Stimulated activated CD4-positive, alpha-beta T cell treated with anti-CD3 and anti-CD28 coated beads, Interleukin-12 subunit alpha, Interleukin-12 subunit beta, amount 100 ng/mL, for 48 hours (primary cell): Measurements from ENCODE around the gene TTC27.
"Not testable (repeated sequence)": the region's sequence is repeated elsewhere in the genome, so short reads cannot be mapped to it uniquely, and the experiment has no call there.

Source experiments
- DNase-seq, 3 donors: peaks; one replicate each; pipeline ENCODE4 v3.0.0-alpha.2; 2020; ENCODE audit warnings: low read depth in 2 of 3, low spot score in 1 of 3

Gene TTC27

DNA sequence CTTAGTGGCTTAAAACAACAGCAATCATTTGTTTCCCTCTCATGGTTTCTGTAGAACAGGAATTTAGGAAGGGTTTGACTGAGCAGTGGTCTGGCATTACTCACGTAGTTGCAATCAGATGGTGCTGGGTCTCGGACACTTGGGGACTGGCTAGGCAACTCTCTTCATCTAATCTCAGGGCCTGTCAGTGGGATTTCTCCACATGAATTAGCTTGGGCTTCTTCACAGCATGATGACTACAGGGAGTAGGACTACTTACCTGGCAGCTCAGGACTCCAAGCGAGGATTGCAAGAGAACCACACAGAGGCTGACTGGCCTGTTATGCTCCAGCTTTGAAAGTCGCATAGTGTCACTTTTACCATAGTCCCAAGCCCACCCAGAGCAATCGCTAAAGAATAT, 125.1 kb downstream of the TTC27 start:
- no peak for DNase-seq

DNA sequence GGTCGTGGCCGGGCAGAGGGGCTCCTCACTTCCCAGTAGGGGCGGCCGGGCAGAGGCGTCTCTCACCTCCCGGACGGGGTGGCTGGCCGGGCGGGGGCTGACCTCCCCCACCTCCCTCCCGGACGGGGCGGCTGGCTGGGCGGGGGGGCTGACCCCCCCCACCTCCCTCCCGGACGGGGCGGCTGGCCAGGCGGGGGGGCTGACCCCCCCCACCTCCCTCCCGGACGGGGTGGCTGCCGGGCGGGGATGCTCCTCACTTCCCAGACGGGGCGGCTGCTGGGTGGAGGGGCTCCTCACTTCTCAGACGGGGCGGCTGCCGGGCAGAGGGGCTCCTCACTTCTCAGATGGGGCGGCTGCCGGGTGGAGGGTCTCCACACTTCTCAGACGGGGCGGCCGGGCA, 126.8 kb downstream of the TTC27 start:
- DNase-seq = not testable (repeated sequence)

DNA sequence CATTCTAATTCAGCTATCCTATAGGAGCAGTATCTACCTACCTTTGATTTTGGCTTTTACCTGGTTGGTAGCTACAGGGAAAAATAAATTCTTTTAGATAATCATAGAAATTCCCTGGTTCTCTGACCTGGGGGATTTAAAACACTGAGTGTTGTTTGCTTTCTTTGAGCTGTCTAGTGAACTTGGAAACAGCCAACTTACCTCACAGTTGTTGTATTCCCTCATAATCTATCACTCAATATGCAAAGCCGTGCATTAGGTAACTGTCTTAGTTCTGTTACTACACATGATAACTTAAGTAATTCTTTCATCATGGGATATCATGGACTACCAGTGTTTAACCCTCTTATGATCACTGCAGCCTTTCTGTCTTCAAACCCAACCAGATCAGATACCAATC, 127.8 kb downstream of the TTC27 start:
- DNase-seq = no peak

DNA sequence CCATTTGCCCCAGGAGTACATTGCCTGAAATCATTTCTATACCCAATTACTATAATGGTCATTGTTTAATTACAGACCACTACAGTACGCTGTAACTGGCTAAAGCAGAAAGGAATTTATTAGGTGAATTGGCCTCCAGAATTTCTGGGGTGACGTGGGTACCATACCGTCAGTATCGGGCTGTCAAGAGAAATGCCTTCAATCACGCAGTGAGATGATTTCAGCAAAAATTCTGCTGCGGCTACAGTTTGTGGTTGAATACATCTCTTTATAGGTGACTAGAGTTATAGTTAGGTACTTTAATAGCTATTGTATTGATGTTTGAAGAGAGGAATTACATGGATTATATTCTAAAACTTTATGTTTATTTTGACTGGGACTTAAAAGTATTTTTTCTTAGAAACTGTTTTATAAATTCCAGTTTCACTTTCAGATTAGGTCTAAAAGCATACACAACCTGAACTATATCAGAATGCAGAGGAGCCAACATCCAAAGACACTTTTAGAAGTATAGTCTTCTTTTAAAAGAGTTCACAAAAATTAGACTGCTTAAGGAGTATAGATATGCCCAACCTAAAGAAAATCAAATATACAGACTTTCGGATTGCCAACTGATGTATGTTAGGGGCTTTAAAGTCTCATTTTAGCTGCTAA, 128.4 kb downstream of the TTC27 start:
- DNase-seq = no peak

GRCh38 chr2:32758232-32758631, 130.4 kb downstream of the TTC27 start:
- no peak for DNase-seq

DNA sequence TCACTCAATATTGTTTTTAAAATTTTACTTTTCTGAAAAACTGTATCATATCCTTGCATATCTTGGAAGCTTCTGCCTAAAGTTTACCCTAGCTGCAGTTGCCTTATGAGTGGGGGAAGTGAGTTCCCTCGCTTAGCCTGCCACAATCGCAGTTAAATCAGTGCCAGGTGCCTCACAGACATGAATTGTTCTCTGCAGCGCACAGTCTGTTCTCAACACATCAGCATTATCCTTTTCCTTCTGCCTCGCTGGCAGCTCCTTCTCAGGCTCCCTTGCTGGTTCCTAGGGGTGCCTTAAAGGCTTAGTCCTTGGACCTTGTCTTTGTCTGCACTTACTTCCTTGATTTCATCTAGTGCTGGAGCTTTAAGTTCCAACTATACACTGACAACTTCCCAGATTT, 132.8 kb downstream of the TTC27 start:
- DNase-seq = no peak

DNA sequence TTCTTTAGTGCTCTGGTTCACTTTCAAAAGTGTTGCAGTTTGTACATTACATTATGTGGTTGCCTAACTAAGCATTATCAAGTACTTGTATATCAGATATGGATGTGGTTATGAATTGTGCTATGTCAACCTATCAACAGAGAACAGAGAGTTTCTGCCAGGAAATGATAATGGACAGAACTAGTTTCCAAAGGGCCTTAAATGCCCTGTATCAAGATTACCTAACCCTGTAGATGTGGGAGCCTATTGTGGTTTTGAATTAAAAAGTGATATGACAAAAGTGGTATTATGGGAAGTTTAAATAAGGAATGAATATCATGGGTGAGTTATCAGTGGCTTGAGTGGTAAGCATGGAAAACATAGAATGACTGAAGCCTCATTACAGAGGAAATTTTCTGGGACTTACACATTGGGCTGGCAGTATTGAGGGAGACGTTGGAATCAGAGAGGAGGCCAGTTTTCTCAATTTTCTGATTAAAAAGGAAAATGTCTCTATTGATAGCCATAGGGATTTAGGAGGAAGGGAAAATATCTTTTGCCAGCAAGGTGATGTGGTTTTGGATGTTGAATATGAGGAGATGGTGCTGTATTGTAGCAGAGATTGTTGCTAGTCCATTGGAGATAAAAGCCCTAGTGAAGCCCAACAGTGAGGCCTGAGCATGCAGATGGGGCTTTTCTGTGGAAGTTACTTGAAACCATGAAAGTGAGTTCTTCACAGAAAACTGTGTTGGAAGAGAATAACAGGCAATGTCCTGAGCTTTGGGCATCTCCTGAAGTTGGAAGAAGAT, 140.7 kb downstream of the TTC27 start:
- no peak for DNase-seq

DNA sequence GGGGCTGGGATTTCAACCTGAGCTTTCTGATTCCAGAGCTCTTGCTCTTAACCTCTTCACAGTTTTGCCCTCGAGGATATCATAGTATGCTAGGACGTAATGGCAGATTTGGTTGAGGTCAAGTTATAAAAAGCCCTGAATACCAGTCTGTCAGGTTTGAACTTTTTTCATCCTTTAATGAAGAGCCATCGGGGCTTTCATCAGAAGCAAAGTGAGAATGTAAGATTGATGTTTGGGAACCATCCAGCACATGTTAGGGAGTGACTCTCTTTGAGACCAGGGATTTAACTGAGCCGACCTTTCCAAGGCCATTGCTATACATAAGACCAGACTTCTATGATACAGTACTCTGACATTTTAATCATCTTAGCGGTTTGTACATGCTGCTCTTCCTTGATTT, 142.5 kb downstream of the TTC27 start:
- DNase-seq = no peak

DNA sequence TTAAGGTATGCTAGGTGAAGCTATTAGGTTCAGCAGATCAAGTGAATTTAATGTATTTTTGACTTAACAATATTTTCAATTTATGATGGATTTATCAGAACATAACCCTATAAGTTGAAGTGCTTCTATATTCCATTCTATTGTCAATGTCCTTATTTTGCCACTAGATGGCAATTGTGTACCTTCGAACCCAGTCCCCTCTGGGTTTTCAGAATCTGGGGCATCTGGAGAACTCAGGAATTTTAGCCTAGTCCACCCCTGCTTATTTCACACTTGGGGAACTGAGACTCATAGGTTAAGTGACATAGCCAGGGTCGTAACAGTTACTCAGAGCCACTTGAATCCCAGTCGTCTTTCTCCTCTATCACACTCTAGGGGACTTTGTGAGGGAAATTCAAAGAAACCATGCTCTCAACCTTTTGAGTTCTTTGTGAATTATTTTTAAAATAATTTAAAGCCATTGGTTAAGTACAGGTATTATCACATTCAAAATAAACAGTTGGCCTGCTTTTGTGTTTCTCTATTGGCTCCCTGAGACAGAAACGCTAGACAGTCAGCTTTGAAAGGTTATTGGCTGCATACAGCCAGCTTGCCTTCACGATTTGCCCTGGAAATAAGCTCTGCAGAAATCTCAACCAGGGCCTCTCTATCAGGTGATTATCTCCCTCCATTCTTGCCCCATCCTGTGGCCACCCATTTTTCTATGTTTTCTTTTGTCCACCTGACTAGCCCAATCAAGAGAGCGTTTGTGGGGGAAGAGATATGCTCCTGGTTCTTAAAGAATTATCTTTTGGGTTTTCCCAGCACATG, 145.0 kb downstream of the TTC27 start:
- DNase-seq = no peak

DNA sequence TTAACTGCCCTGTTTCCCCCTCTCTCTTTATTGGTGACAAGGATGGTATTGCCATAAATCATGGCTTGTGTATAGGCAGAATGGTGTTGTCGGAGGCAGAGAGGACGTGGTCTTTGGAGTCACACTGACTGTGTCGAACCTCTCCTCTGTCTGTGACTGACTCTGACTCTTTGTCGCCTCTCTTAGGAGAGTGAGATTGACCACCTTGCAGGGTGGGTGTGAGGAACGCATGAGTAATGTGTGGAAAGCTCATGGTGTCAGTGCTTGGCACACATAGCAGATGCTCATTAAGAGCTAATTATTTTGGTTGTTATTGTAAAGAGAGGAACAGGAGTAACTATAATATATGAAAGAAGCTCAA, 145.6 kb downstream of the TTC27 start:
- DNase-seq = no peak

DNA sequence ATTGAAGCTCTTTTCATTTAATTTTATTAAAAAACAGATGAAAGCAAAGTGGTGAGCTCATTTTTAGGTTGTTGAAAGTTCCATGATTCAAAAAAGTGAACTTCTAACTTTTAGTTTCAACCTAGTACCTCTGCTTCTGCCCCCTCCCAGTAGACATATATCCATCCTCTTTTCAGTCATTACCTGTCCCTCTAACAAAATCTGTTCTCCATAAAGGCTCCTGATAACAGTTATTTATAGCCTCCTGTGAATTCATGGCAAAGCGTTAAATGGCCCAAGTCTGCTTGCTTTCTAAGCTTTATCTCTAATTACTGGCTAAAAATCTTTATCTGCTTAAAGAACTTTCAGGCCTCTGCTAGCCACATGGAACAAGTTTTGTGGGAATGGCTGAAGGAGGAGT, 148.1 kb downstream of the TTC27 start:
- no peak for DNase-seq

DNA sequence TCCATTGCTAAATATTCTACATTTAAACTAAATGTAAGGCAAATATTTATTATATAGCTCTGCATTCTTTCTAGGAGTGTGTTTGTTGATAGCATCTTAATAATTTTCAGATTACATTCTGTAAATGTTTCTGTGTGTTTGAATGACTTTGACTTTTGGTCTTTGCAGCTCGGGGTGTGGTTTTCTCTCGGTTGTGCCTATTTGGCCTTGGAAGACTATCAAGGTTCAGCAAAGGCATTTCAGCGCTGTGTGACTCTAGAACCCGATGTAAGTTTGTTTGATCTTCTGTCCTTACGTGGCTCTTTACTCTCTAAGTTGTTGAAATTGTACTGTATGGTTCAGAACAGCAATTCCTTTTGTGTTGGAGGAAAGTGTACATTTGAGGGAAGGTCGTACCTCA, 149.9 kb downstream of the TTC27 start:
- no peak for DNase-seq

- no peak for DNase-seq
Measured at GRCh38 chr2:32780961-32781360, 153.1 kb downstream of the TTC27 start.

DNA sequence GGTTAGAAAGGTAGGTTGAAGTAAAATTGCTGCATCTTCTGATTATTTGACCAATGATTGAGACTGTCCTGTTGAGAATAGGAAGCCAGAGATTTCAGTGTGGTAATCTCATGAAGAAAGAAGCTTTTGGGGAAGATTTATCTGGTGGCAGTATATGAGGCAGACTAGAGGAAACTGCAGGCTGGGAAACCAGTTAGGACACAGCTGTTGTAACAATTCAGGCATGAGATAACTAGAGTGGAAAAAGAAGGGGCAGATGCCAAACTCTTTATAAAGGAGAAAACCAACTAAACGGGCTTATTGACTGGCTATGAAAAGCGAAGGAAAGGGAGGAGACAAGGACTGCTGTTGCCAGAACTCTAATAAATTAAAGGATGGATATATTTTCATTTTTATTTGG, 155.6 kb downstream of the TTC27 start:
- no peak for DNase-seq

DNA sequence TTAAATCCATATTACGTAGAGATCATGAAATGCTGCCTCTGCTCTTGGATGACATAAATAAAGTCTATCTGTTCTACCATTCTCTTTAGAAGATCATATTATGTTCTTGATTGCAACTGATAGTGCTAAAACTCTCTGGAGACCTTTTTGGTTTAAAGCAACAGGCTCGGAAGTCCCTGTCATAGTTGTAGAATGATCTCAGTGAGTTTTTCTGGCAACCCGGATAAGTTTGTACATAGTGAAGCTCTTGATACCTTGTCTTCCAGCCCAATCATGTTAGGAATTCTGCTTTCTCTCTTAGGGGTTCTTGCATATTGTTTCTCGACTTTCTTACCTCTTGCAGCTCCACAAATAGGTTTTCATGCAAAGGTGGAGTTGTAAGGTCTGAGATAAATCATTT, 156.1 kb downstream of the TTC27 start:
- no peak for DNase-seq

DNA sequence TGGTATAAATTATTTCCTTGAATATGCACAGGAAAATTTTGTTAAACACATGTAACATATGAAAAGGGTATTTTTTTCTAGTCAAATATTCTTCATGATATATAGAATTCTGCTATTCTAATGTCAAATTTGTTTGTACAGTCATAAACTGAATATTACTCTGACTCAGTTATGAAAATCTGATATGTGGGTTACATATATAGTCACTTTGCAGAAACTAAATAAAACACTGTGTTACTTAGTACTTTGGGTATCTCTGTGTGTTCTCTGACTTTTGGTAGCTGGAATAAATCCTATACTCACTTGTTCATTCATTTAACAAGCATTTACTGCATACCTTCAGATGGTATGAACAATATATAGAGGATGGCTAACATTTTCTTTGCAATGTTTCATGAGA, 159.4 kb downstream of the TTC27 start:
- DNase-seq = no peak

DNA sequence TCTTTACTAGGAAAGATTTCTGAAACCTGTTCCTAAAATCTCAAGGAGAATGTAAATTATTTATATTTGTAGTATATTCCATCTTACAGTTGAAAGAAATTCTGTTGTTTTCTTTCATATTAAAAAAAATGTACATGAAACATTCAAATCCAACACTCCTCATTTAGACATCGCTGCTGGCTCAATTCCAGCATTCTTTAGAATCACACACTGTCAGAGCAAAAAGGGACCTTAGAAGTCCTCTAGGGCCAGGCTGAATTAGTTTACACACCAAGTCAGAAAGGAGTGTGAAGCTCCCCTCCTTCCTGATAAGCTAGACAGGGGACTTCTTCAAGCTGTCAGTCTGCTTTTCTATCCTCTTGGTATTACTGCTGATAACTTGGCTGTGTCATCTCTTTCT, 160.3 kb downstream of the TTC27 start:
- DNase-seq = no peak

- no peak for DNase-seq
Measured at GRCh38 chr2:32792416-32792815, 164.6 kb downstream of the TTC27 start.

DNA sequence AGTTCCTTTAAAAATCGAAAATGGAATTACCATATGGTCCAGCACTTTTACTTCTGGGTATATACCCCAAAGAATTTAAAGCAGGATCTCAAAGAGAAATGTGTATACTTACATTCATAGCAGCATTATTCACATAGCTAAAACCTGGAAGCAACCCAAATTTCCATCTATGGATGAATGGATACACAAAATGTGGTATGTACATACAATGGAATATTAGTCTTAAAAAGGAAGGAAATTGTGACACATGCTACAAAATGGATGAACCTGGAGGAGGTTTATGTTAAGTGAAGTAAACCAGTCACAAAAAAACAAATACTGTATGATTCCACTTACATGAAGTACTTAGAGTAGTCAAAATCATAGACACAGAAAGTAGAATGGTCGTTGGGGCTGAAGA, 171.0 kb downstream of the TTC27 start:
- DNase-seq = no peak

- no peak for DNase-seq
Measured at GRCh38 chr2:32801741-32802140, 173.9 kb downstream of the TTC27 start.

GRCh38 chr2:32802877-32803276, 175.0 kb downstream of the TTC27 start:
- DNase-seq = no peak

GRCh38 chr2:32804205-32804604, 176.4 kb downstream of the TTC27 start:
- no peak for DNase-seq
